SK-N-MC (cell line): ENCODE measurements around the gene PNLIPRP1.

Experiments used
- DNase-seq: peaks from one replicate; pipeline ENCODE4 v3.0.0-alpha.2; 2011; ENCODE audit warnings: low read depth, low spot score
- H3K27ac ChIP-seq: fragments of 200-600 bp; sonication (generic); 2 replicates; pipeline ENCODE4 v1.5.1; 2016; ENCODE audit warnings: mixed run types
- H3K36me3 ChIP-seq: fragments of 200-600 bp; sonication (generic); 2 replicates; pipeline ENCODE4 v1.6.1; 2017; ENCODE audit warnings: antibody characterized with exemption, low read length, mixed read lengths; ENCODE audit not compliant: insufficient read depth
- H3K4me3 ChIP-seq: fragments of 200-600 bp; sonication (generic); 2 replicates; pipeline ENCODE4 v1.5.1; 2016
- H3K9ac ChIP-seq: fragments of 200-600 bp; sonication (generic); 2 replicates; pipeline ENCODE4 v1.8.0; 2017; ENCODE audit warnings: mixed run types, mixed read lengths; ENCODE audit not compliant: insufficient read length
- H3K9me3 ChIP-seq: fragments of 200-600 bp; sonication (generic); 2 replicates; pipeline ENCODE4 v1.6.1; 2017; ENCODE audit warnings: low read depth, mild to moderate bottlenecking, antibody characterized with exemption, low read length, moderate library complexity, mixed read lengths
- EZH2 ChIP-seq: fragments of 200-600 bp; sonication (generic); IDR thresholded peaks from one replicate; pipeline ENCODE4 v1.6.1; 2017; ENCODE audit warnings: antibody characterized with exemption
- FOXP2 ChIP-seq: optimal IDR thresholded peaks from 2 replicates; pipeline ENCODE3; 2011; ENCODE audit warnings: mild to moderate bottlenecking, moderate library complexity; ENCODE audit not compliant: insufficient read depth; ENCODE audit errors: extremely low read length, control extremely low read depth
- POLR2AphosphoS5 ChIP-seq: IDR thresholded peaks from 2 replicates; pipeline ENCODE4 v1.6.1; 2012; ENCODE audit warnings: mild to moderate bottlenecking, low read depth, low read length, borderline replicate concordance

The PNLIPRP1 gene

DNA sequence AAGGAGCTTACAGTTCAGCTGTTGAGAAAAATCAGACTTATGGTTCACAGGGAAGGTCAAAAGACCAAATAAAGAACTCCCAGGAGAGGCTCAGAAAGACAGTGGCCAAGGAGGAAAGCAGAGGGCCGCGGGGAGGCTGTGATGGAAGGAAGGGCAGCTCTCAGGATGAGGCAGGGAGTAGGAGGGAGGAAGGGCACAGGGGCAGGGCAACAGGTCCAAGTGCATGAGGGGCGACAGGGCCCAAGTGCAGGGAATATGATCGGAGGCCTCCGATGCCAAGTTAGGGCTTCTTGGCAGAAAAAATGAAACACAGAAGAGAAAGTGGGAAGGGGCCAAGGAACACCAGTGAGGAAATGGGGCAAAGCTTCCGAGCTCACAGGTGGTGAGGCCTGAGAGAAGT lies 16.6 kb downstream of the PNLIPRP1 start:
- Histone ChIP-seq H3K27ac (no peak overlapping the region), H3K4me3 (no peak overlapping the region), H3K36me3 (no peaks in the 10 kb centered on the region), H3K9me3 (no peaks in the 10 kb centered on the region), H3K9ac (no peak overlapping the region)
- no peak for TF ChIP-seq EZH2
- no peak for TF ChIP-seq POLR2AphosphoS5
- no peak for TF ChIP-seq FOXP2
- no peak for DNase-seq

GRCh38 chr10:116608686-116609594 lies 18.2 kb downstream of the PNLIPRP1 start:
- DNase-seq = no peak
- H3K9ac ChIP-seq = no peak overlapping the region
- no peak for TF ChIP-seq FOXP2
- no peaks in the 10 kb centered on the region for H3K9me3 ChIP-seq
- H3K27ac ChIP-seq = no peak overlapping the region
- no peaks in the 10 kb centered on the region for H3K36me3 ChIP-seq
- no peak overlapping the region; the same call in 1 of the 2 replicates for H3K4me3 ChIP-seq

GRCh38 chr10:116610443-116611152 lies 19.8 kb downstream of the PNLIPRP1 start:
- H3K9me3 ChIP-seq = no peaks in the 10 kb centered on the region
- DNase-seq = no peak
- TF ChIP-seq EZH2 (no peak), POLR2AphosphoS5 (no peak), FOXP2 (no peak)
- no peak overlapping the region for H3K9ac ChIP-seq
- no peaks in the 10 kb centered on the region for H3K36me3 ChIP-seq
- H3K27ac ChIP-seq = no peak overlapping the region
- H3K4me3 ChIP-seq = no peak overlapping the region

DNA sequence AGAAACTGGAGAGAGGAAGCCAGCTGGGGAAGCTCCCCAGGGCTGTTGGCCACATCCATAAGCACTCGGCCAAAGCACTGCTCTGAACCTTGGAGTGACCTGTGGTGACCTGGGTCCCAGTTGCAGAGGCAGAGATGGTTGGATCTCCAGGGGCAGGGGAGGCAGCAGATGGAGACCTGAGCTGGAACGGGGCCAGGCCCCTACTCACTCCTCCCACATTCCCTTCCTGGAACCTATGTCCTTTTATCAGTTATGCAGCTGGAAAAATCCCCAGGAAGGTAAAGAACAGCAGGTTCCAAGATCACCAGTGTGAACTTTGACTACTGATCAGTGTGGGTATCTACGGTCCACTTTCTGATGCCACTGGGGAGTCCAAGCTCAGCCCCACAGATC lies 20.4 kb downstream of the PNLIPRP1 start:
- no peak for DNase-seq
- Histone ChIP-seq H3K9ac (no peak overlapping the region), H3K9me3 (no peaks in the 10 kb centered on the region), H3K36me3 (no peaks in the 10 kb centered on the region), H3K4me3 (no peak overlapping the region), H3K27ac (no peak overlapping the region)
- TF ChIP-seq EZH2 = no peak
- no peak for TF ChIP-seq FOXP2
- no peak for TF ChIP-seq POLR2AphosphoS5

DNA sequence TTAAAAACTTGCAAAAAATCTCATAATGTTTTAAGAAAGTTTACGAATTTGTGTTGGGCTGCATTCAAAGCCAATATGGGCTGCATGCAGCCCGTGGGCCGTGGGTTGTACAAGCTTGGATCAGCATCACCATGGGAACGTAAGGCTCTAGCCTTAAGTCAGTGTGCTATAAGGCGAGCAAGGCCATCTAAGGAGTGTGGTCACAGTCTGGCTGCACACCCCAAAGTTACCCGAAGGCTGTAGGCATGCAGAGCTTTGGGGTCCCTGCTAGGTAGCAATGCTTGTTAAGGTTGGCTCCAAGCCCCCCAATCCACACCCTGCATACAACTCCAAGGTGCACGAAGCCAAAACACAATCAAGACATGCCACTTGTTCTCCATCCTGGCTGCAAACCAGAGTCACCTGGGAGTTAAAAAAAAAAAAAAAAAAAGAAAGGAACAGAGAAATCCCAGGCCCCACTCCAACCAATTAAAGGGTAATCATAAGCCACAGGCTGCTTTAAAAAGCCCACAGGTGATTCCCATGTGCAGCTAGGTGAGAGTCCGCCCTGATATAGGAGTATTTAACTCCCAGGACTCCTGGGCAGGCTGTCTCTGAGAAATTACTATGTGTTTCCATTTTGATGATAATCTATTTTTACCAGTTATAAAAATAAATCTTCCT lies 21.5 kb downstream of the PNLIPRP1 start:
- no peaks in the 10 kb centered on the region for H3K9me3 ChIP-seq
- no peak for DNase-seq
- no peak overlapping the region for H3K9ac ChIP-seq
- TF ChIP-seq FOXP2 (no peak), POLR2AphosphoS5 (no peak), EZH2 (no peak)
- H3K36me3 ChIP-seq = no peaks in the 10 kb centered on the region
- H3K27ac ChIP-seq = no peak overlapping the region
- no peak overlapping the region for H3K4me3 ChIP-seq

DNA sequence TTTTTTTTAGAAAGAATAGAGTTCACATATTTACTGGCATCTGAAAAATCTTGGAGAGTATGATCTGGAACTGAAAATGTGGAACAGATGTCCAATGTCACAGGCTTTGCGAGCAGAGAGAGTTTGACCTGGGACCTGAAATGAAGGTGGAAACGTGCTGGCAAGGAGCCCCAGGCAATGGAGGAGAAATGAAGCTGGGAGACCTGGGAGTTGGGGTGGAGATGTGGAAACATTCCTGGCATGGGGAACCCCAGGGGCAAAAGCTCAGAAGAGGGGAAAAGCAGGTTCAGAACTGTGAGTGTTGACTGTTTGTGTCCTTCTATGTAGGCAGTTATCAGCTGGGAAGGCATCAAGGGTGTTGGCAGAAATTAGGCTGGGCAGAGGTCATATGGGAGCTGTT lies 22.7 kb downstream of the PNLIPRP1 start:
- H3K36me3 ChIP-seq = no peaks in the 10 kb centered on the region
- no peak for DNase-seq
- no peaks in the 10 kb centered on the region for H3K9me3 ChIP-seq
- no peak overlapping the region for H3K9ac ChIP-seq
- TF ChIP-seq POLR2AphosphoS5 = no peak
- no peak for TF ChIP-seq EZH2
- no peak for TF ChIP-seq FOXP2
- no peak overlapping the region for H3K4me3 ChIP-seq
- no peak overlapping the region for H3K27ac ChIP-seq

- DNase-seq = no peak
- Histone ChIP-seq H3K9me3 (no peaks in the 10 kb centered on the region), H3K27ac (no peak overlapping the region), H3K36me3 (no peaks in the 10 kb centered on the region), H3K9ac (no peak overlapping the region), H3K4me3 (no peak overlapping the region)
- no peak for TF ChIP-seq EZH2
- no peak for TF ChIP-seq FOXP2
- TF ChIP-seq POLR2AphosphoS5 = no peak
Observed at GRCh38 chr10:116614796-116615195, 24.0 kb downstream of the PNLIPRP1 start.

GRCh38 chr10:116615199-116615776 lies 24.5 kb downstream of the PNLIPRP1 start:
- Histone ChIP-seq H3K27ac (no peak overlapping the region), H3K9me3 (no peaks in the 10 kb centered on the region), H3K9ac (no peak overlapping the region), H3K36me3 (no peaks in the 10 kb centered on the region), H3K4me3 (no peak overlapping the region)
- TF ChIP-seq FOXP2 = no peak
- no peak for TF ChIP-seq POLR2AphosphoS5
- no peak for TF ChIP-seq EZH2
- DNase-seq = no peak
